PC-3 (cell line): ENCODE measurements around the gene SLC44A5. TPM values are rescaled to one million over a fixed set of nuclear protein-coding genes. Genes with fewer than 3 reads are reported as not detected.

ENCODE experiments used
- ATAC-seq: fragments of 200-7000 bp; cut with Tn5 transposase; 2 replicates; pipeline ENCODE4 v1.9.1; 2020; ENCODE audit warnings: mild to moderate bottlenecking, moderate library complexity
- BruUV-seq: library from RNA; stranded (reverse); fragments of 400-500 nt; replicated peaks from 2 replicates; lab custom pipeline; 2021; lab: Mats Ljungman, UMichigan
- CTCF ChIA-PET: fragments of 300-600 bp; sonication (Branson Sonifier 250); formaldehyde crosslinking; loops from one replicate; lab custom pipeline; 2022; ENCODE audit warnings: antibody characterized with exemption; lab: Charles Lee
- POLR2A ChIA-PET: fragments of 300-600 bp; sonication (Branson Sonifier 250); formaldehyde crosslinking; loops from one replicate; lab custom pipeline; 2022; ENCODE audit warnings: antibody characterized with exemption; ENCODE audit not compliant: unreplicated experiment; lab: Charles Lee
- DNase-seq: peaks from one replicate; pipeline ENCODE4 v3.0.0-alpha.2; 2015
- H2AFZ ChIP-seq: fragments of 300-600 bp; sonication (generic); 2 replicates; pipeline ENCODE4 v1.6.0; 2016; ENCODE audit warnings: antibody characterized with exemption, low read length
- H3F3A ChIP-seq: fragments of 300-600 bp; sonication (generic); one replicate; pipeline ENCODE4 v1.6.0; 2017; ENCODE audit warnings: antibody characterized with exemption, low read length, control low read depth, mild to moderate bottlenecking; ENCODE audit not compliant: unreplicated experiment
- H3K27ac ChIP-seq: fragments of 300-600 bp; sonication (generic); 2 replicates; pipeline ENCODE4 v1.5.1; 2016; ENCODE audit warnings: mild to moderate bottlenecking, low read length
- H3K27me3 ChIP-seq: fragments of 300-600 bp; sonication (generic); 2 replicates; pipeline ENCODE4 v1.6.1; 2016; ENCODE audit warnings: low read length, mixed read lengths
- H3K36me3 ChIP-seq: fragments of 300-600 bp; sonication (generic); 2 replicates; pipeline ENCODE4 v1.6.1; 2016; ENCODE audit warnings: low read depth, mixed run types, low read length, mixed read lengths
- H3K4me1 ChIP-seq: fragments of 300-600 bp; sonication (generic); 2 replicates; pipeline ENCODE4 v1.5.1; 2016; ENCODE audit warnings: low read length; ENCODE audit not compliant: insufficient read depth
- H3K4me2 ChIP-seq: fragments of 300-600 bp; sonication (generic); 2 replicates; pipeline ENCODE4 v1.6.0; 2016; ENCODE audit warnings: low read length
- H3K4me3 ChIP-seq: fragments of 300-600 bp; sonication (generic); 2 replicates; pipeline ENCODE4 v1.5.1; 2016; ENCODE audit warnings: mild to moderate bottlenecking, low read length, mixed read lengths
- H3K79me2 ChIP-seq: fragments of 300-600 bp; sonication (generic); 2 replicates; pipeline ENCODE4 v1.6.1; 2017; ENCODE audit warnings: low read length, mixed read lengths
- H3K9ac ChIP-seq: fragments of 300-600 bp; sonication (generic); 2 replicates; pipeline ENCODE4 v1.6.0; 2016; ENCODE audit warnings: mild to moderate bottlenecking, low read length
- H3K9me2 ChIP-seq: fragments of 300-600 bp; sonication (generic); replicated peaks from 2 replicates; pipeline ENCODE4 v1.6.1; 2016; ENCODE audit warnings: mixed run types, low read length, mixed read lengths
- H3K9me3 ChIP-seq: fragments of 300-600 bp; sonication (generic); 2 replicates; pipeline ENCODE4 v1.6.1; 2016; ENCODE audit warnings: low read length, mixed read lengths
- H4K20me1 ChIP-seq: fragments of 300-600 bp; sonication (generic); 2 replicates; pipeline ENCODE4 v1.6.1; 2016; ENCODE audit warnings: low read length, mixed read lengths
- CTCF ChIP-seq: fragments of 300-600 bp; sonication (generic); conservative IDR thresholded peaks from 2 replicates; pipeline ENCODE4 v1.5.1; 2017; ENCODE audit warnings: antibody characterized with exemption, low read depth, mild to moderate bottlenecking, low read length
- EZH2 ChIP-seq: fragments of 300-600 bp; sonication (generic); IDR thresholded peaks from one replicate; pipeline ENCODE4 v1.6.1; 2017; ENCODE audit warnings: antibody characterized with exemption, mild to moderate bottlenecking, low read length; ENCODE audit not compliant: unreplicated experiment
- EZH2phosphoT487 ChIP-seq: fragments of 300-600 bp; sonication (generic); IDR thresholded peaks from 2 replicates; pipeline ENCODE4 v1.6.1; 2018; ENCODE audit warnings: mild to moderate bottlenecking, antibody characterized with exemption, low read length, borderline replicate concordance
- intact Hi-C: fragments of 100-400 bp; cut with micrococcal nuclease; formaldehyde crosslinking; loops from 2 replicates; pipeline ENCODE4 v1.9.0; 2023
- total RNA-seq: library from RNA; depleted of rRNA; stranded (reverse); fragments of >200 nt; gene quantifications from 2 replicates; pipeline ENCODE4 v1.2.3, GENCODE V29; 2014

SLC44A5 gene
- total RNA-seq, 1 experiment from 2014 or later = not detected

DNA sequence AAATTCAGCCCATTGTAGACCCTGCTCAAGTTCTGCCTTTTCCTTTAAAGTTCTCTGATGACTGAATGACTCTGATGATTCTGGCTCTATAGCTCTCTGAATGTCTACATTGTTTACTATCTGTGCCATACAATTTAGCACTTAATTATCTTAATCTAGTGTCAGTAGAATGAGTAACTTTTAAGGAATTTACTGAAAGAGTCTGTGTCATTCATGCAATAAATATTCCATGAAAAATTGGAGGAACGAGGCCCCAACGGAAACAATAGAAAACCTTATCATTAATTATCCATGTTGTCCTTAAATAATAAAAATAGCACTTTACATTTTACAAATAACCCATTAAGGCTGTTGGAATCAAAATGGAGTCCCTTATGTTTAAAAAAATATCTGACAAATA, 77.8 kb downstream of the SLC44A5 start:
- Histone ChIP-seq H3K9ac (no peak overlapping the region), H4K20me1 (no peaks in the 10 kb centered on the region), H3K4me2 (no peak overlapping the region), H3K36me3 (no peaks in the 10 kb centered on the region), H3K27me3 (peaks cover 41% of the 10 kb centered on the region), H3K27ac (no peak overlapping the region), H3K4me1 (no peaks in the 10 kb centered on the region), H3K9me2 (no peaks in the 10 kb centered on the region), H3K9me3 (no peaks in the 10 kb centered on the region), H3K4me3 (no peak overlapping the region), H2AFZ (no peak overlapping the region), H3K79me2 (no peaks in the 10 kb centered on the region), H3F3A (no peaks in the 10 kb centered on the region)
- BruUV-seq = no TSS peak
- CTCF ChIA-PET = no interaction called here
- DNase-seq (no peak), ATAC-seq (no peak)
- no peak for TF ChIP-seq EZH2
- TF ChIP-seq CTCF = no peak
- no peak for TF ChIP-seq EZH2phosphoT487
- intact Hi-C loops = no loop called here
- POLR2A ChIA-PET = no interaction called here

- H3K9ac ChIP-seq = no peak overlapping the region
- no peaks in the 10 kb centered on the region for H3K36me3 ChIP-seq
- H3K9me3 ChIP-seq = no peaks in the 10 kb centered on the region
- H3K4me3 ChIP-seq = no peak overlapping the region
- BruUV-seq = no TSS peak
- no peaks in the 10 kb centered on the region for H3K9me2 ChIP-seq
- no peak overlapping the region for H3K4me2 ChIP-seq
- intact Hi-C loops = no loop called here
- TF ChIP-seq CTCF (no peak), EZH2 (no peak), EZH2phosphoT487 (no peak)
- POLR2A ChIA-PET = no interaction called here
- H3K27ac ChIP-seq = no peak overlapping the region
- no peaks in the 10 kb centered on the region for H3F3A ChIP-seq
- H3K4me1 ChIP-seq = no peaks in the 10 kb centered on the region
- CTCF ChIA-PET = no interaction called here
- H3K27me3 ChIP-seq = peaks cover 38% of the 10 kb centered on the region
- ATAC-seq = no peak
- H2AFZ ChIP-seq = no peak overlapping the region
- H4K20me1 ChIP-seq = no peaks in the 10 kb centered on the region
- no peaks in the 10 kb centered on the region for H3K79me2 ChIP-seq
- no peak for DNase-seq
These were observed 79.3 kb downstream of the SLC44A5 start for GRCh38 chr1:75531570-75531969.

DNA sequence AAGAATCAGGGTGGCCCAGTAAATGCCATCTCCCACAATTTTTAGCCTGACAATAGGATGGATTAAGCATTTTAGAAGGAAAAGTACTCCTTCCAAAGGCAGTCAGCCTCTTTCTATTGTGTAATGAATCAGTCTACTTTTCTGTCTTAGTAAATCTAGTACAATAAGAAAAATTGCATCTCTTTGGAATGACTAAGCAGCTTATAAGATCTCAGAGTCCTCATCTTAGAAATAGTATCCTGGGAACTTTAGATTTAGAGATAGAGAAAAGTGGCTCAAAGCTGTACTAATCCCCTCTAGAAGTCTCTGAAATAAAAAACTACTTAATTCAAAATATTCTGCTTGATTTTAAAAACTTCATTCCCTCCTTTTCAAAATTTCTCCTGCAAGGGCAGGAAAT, 81.4 kb downstream of the SLC44A5 start:
- Histone ChIP-seq H3K4me3 (no peak overlapping the region), H3K36me3 (no peaks in the 10 kb centered on the region), H3F3A (no peaks in the 10 kb centered on the region), H3K9ac (no peak overlapping the region), H4K20me1 (no peaks in the 10 kb centered on the region), H3K27ac (no peak overlapping the region), H3K9me2 (no peaks in the 10 kb centered on the region), H3K79me2 (no peaks in the 10 kb centered on the region), H3K9me3 (no peaks in the 10 kb centered on the region), H2AFZ (no peak overlapping the region), H3K27me3 (peaks cover 29% of the 10 kb centered on the region), H3K4me2 (no peak overlapping the region), H3K4me1 (no peaks in the 10 kb centered on the region)
- CTCF ChIA-PET = no interaction called here
- no peak for ATAC-seq
- intact Hi-C loops = no loop called here
- no peak for TF ChIP-seq EZH2phosphoT487
- no peak for TF ChIP-seq CTCF
- TF ChIP-seq EZH2 = no peak
- DNase-seq = no peak
- no TSS peak for BruUV-seq
- POLR2A ChIA-PET = no interaction called here
